Measurements from ENCODE around the gene TYW3.
"Not testable (repeated sequence)": the region's sequence is repeated elsewhere in the genome, so short reads cannot be mapped to it uniquely, and the experiment has no call there.

TYW3 gene

DNA sequence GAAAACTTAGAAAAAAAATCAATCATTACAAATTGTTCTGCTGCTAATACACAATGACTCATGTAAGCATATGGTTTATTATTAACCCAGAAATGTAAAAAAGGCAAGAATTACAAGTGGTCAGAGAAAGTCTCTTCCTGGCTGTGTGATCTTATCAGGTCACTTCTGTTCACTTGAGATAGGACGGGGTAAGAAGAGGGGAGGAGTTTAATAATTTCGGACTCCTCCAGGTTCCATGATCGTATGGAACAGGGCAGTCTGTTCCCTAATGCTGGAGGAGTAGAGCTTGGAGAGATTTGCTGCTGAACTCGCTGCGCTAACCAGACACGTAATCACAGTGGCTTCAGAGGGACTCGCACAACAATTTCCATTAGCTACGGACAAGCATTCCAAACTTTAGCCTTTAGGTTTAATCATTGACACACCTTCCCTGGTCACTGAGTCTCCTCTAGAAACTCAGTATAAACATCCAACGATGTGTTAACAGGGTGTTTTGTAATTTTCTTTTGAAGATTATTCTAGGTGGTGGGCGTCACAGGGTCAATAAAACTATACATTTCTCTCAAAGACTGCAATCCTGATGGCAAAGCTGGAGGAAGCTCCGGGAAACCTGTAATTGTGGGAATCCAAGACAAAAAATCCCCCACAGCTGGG is 1.4 kb upstream of the TYW3 start:
- DNase-seq (ENCODE audit: low spot score) = no peak

- not testable (repeated sequence) for DNase-seq (ENCODE audit: low spot score)
These were observed 643 bp upstream of the TYW3 start for GRCh38 chr1:74732071-74732946.

DNA sequence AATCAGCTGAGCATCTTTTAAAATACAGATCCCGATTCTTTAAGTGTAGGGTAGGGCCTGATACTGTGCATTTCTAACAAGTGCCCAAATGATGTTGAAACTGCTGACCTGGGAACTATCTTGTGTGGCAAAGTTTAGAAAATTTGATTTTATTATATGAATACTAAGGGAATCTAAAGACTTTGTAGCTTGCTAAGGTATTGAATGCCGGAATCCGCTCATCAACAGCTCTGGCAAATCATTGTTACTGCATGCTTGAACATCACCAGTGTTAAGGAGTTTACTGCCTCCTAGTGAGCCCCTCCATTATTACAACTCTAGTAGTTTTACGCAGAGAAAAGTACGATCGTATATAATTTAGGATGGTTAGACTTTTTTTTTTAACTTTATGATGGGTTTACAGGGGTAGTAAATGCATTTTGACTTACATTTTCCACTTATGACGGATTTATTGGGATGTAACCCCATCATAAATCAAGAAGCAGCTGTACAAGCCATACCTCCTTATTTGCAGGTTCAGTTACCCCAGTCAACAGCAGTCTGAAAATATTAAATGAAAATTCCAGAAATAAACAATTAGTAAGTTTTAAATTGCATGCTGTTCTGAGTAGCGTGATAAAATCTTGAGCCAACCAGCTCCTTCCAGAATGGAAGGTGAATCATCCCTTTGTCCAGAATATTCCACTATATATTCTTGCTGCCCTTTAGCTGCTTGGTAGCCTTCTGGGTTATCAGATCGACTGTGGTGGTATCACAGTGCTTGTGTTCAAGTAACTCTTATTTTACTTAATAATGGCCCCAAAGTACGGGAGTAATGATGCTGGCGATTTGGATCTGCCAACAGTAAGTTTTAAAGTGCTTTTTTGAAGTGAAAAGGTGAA is 892 bp downstream of the TYW3 start:
- DNase-seq (ENCODE audit: low spot score) = peak; percentile 82

GRCh38 chr1:74737333-74737732 is 4.4 kb downstream of the TYW3 start:
- no peak for DNase-seq (ENCODE audit: low spot score)

- not testable (repeated sequence) for DNase-seq (ENCODE audit: low spot score)
These were observed 7.5 kb downstream of the TYW3 start for GRCh38 chr1:74740307-74740980.

DNA sequence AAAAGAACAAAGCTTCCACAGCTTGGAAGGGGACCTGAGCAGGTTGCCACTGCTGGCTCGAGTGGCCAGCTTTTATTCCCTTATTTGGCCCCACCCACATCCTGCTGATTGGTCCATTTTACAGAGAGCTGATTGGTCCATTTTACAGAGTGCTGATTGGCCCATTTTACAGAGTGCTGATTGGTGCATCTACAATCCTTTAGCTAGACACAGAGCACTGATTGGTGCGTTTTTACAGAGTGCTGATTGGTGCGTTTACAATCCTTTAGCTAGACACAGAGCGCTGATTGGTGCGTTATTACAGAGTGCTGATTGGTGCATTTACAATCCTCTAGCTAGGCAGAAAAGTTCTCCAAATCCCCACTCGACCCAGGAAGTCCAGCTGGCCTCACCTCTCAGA is 12.3 kb downstream of the TYW3 start:
- not testable (repeated sequence) for DNase-seq (ENCODE audit: low spot score)

DNA sequence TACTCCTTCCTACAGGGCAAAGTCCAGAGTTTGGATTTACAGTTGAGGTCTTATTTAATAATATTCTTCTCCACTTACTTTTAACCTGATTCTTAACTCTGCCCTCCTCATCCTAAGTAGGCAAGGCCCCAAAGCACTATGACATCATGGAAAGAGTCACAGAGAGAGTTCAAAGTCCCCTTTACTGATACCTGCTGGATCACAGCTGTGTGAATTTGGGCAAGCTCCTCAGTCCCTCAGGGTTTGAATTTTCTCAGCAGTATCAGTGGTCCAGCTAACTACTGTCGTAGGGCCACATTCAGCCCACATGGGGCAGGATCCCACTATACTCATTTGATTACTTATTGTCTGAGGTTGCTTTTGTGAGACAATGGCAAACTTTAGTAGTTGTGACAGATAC is 16.0 kb downstream of the TYW3 start:
- DNase-seq (ENCODE audit: low spot score) = no peak

GRCh38 chr1:74753104-74753503 is 20.2 kb downstream of the TYW3 start:
- DNase-seq (ENCODE audit: low spot score) = peak; percentile 16

DNA sequence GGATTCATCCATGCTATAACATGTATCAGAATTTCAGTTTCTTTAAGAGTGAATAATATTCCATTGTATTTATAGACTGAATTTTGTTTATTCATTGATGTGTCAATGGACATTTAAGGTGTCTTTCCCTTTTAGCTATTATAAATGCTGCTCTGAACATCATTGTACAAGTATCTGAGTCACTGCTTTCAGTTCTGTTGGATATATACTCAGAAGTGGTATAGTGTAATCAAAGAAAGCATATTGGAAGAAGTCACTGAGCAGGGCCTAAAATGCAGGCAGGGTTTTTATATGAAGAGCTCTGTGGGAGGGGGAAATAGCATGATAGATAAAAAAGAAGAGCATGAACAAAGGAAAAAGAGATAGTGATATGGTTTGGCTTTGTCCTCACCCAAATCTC is 22.5 kb downstream of the TYW3 start:
- DNase-seq (ENCODE audit: low spot score) = no peak

DNA sequence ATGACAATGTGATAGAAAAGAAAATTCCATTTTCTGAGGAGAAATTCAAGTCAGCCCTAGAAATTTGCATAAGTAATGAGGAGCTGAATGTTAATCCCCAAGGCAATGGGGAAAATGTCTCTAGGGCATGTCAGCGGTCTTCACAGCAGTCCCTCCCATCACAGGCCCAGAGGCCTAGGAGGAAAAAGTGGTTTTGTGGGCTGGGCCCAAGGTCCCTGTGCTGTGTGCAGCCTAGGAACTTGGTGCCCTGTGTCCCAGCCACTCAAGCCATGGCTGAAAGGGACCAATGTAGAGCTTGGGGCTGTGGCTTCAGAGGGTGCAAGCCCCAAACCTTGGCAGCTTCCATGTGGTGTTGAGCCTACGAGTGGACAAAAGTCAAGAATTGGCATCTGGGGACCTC is 23.7 kb downstream of the TYW3 start:
- not testable (repeated sequence) for DNase-seq (ENCODE audit: low spot score)

- no peak for DNase-seq (ENCODE audit: low spot score)
These were observed 30.9 kb downstream of the TYW3 start for GRCh38 chr1:74763807-74764206.

DNA sequence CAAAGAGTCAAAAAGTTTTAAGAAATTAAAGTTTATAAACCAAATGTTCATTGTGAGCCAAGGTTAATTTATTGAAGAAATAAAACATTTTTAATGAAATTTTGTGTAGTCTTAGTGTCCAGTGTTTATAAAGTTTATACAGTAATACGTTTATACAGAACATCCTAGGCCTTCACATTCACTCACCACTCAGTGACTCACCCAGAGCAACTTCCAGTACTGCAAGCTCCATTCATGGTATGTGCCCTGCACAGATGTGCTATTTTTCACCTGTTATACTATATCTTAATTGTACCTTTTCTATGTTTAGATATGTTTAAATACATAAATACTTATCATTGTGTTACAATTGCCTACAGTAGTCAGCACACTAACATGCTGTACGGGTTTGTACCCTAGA is 33.6 kb downstream of the TYW3 start:
- DNase-seq (ENCODE audit: low spot score) = no peak

DNA sequence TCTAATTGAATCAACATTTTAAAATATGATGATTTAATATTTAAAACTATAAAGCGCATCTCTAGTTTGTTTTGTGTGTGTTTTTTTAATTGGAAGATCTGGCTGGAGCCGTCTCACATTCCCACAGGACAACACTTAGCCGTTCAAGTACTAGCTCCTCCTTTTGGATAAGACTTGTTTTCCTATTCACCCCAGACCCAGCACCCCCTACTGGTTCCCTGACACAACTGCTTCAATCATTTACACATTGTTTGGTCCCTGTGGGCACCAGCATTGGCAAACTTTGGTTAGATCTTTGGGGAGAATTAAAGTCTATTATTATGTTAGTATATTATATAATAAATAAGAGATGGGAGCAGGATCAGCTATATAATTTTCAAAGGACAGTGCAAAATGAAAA is 34.5 kb downstream of the TYW3 start:
- no peak for DNase-seq (ENCODE audit: low spot score)

DNA sequence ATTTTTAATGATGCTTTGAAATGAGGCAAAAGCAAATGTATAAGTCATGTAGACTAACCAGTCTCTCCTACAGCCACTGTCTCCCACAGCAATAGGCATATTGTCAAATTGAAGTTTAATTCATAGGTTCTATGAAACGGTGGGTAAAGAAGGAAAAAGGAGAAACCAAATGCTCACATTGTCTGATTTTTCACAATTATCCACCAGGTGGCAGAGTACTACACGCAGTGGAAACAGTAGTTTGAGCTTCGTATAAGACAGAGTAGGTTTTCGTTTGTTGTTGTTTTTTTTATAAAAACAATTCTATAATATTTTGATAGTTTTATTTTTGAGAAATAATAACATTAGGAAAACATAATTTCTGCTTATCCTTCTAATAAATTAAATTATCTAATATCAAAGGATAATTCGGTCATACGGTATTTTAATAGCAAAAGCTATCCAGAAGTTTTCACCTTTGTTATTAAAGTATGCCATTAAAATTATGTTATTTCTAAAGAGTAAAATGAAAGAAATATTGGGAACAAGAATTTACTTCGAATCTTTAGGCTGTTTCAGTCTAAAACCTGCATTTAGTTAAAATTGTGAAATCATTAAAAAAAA is 39.1 kb downstream of the TYW3 start:
- DNase-seq (ENCODE audit: low spot score) = peak; percentile 41

GRCh38 chr1:74772945-74773344 is 40.0 kb downstream of the TYW3 start:
- no peak for DNase-seq (ENCODE audit: low spot score)

DNA sequence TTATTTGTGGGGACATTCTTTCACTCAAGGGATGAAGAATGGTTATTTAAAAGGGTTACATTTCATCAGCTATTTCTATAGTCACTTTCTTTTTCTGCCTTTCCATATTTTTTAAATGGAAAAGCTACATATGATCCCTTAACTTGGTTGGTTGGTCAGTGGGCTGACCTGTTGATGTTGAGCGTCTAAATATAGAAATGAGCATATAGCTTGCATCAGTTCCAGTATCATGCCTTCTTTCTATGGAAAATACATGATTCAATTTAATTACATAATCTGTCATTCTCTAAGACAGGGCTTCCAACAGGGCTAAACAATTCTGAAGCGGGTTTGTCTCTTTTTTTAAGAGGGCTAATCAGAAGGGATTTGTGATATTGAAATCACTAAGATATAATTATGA is 40.6 kb downstream of the TYW3 start:
- no peak for DNase-seq (ENCODE audit: low spot score)

GRCh38 chr1:74775735-74776134 is 42.8 kb downstream of the TYW3 start:
- DNase-seq (ENCODE audit: low spot score) = no peak

GRCh38 chr1:74777525-74777924 is 44.6 kb downstream of the TYW3 start:
- DNase-seq (ENCODE audit: low spot score) = no peak

DNA sequence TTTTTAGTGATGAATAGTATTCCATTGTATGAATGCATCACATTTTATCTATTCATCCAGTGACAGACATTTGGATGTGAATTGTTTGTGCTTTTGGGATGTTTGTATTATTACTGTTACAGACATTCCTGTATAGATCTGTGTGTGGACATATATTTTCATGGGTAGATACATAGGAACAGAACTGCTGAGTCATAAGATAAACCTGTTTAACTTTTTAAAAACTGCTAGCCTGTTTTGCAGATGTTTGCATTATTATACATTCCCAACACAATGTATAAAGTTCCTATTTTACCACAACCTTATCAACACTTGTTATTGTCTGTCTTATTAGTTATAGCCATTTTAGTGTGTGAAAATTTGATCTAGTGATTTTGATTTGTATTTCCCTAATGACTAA is 46.8 kb downstream of the TYW3 start:
- DNase-seq (ENCODE audit: low spot score) = no peak

DNA sequence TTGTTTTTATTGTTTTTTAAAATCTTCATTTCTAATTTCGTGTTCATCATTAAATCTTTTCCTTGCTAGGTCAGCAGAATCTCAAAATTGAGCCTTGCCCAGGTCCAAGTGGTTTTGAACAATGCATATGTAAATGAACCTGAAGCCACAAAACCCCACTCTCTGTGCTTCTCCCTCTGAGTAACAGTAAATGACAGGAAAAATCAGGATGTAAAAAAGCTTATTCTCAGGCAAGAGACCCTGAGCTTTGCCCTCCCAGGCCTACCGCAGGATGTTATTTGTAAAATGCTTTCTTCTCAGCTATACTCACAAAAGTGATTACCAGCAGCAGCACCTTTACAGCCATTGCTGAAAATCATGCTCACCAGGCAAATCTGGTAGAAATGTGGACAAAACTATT is 47.6 kb downstream of the TYW3 start:
- DNase-seq (ENCODE audit: low spot score) = no peak

GRCh38 chr1:74785944-74786343 is 53.0 kb downstream of the TYW3 start:
- DNase-seq (ENCODE audit: low spot score) = no peak

GRCh38 chr1:74790453-74790852 is 57.5 kb downstream of the TYW3 start:
- DNase-seq (ENCODE audit: low spot score) = no peak

Measured in globus pallidus (tissue), 1 donor.